DOHH2 (cell line): ENCODE results near the gene STT3B.

ENCODE experiments used
- H3F3A ChIP-seq: fragments of 200-600 bp; sonication (generic), shearing (Covaris generic); 2 replicates; pipeline ENCODE4 v1.6.0; 2016; ENCODE audit warnings: antibody characterized with exemption, mild to moderate bottlenecking; ENCODE audit not compliant: control insufficient read depth, insufficient read depth
- H3K27ac ChIP-seq: fragments of 200-600 bp; sonication (generic); 2 replicates; pipeline ENCODE4 v1.5.1; 2014; ENCODE audit warnings: low read depth, mild to moderate bottlenecking, low read length, moderate library complexity
- H3K27me3 ChIP-seq: fragments of 200-600 bp; sonication (generic); 2 replicates; pipeline ENCODE4 v1.6.1; 2014; ENCODE audit warnings: mild to moderate bottlenecking, low read length, mixed read lengths; ENCODE audit not compliant: control insufficient read depth
- H3K36me3 ChIP-seq: fragments of 200-600 bp; sonication (generic); 2 replicates; pipeline ENCODE4 v1.6.1; 2014; ENCODE audit warnings: mild to moderate bottlenecking, low read length, moderate library complexity, mixed read lengths; ENCODE audit not compliant: control insufficient read depth
- H3K4me1 ChIP-seq: fragments of 200-600 bp; sonication (generic); 2 replicates; pipeline ENCODE4 v1.6.1; 2014; ENCODE audit warnings: mild to moderate bottlenecking, low read length, mixed read lengths; ENCODE audit not compliant: control insufficient read depth
- H3K4me2 ChIP-seq: fragments of 200-600 bp; sonication (generic); 2 replicates; pipeline ENCODE4 v1.6.0; 2014; ENCODE audit warnings: mild to moderate bottlenecking, low read length, moderate library complexity
- H3K4me3 ChIP-seq: fragments of 200-600 bp; sonication (generic); 2 replicates; pipeline ENCODE4 v1.5.1; 2014; ENCODE audit warnings: mild to moderate bottlenecking, low read length, mixed read lengths
- H3K79me2 ChIP-seq: fragments of 200-600 bp; sonication (generic); 2 replicates; pipeline ENCODE4 v1.6.1; 2014; ENCODE audit warnings: mild to moderate bottlenecking, low read length, mixed read lengths; ENCODE audit not compliant: control insufficient read depth
- H3K9me2 ChIP-seq: fragments of 200-600 bp; sonication (generic); replicated peaks from 2 replicates; pipeline ENCODE4 v1.6.1; 2014; ENCODE audit warnings: mild to moderate bottlenecking, low read length, mixed read lengths; ENCODE audit not compliant: control insufficient read depth
- H3K9me3 ChIP-seq: fragments of 200-600 bp; sonication (generic); 2 replicates; pipeline ENCODE4 v1.6.1; 2014; ENCODE audit warnings: antibody characterized with exemption, low read length, mixed read lengths; ENCODE audit not compliant: control insufficient read depth, insufficient read depth
- H4K20me1 ChIP-seq: fragments of 200-600 bp; sonication (generic); 2 replicates; pipeline ENCODE4 v1.6.0; 2014; ENCODE audit warnings: low read depth, mild to moderate bottlenecking, antibody characterized with exemption, low read length, moderate library complexity; ENCODE audit not compliant: control insufficient read depth, insufficient read depth
- CTCF ChIP-seq: fragments of 200-600 bp; sonication (generic); IDR thresholded peaks from one replicate; pipeline ENCODE4 v1.5.1; 2014; ENCODE audit warnings: antibody characterized with exemption, mild to moderate bottlenecking, low read depth, low read length; ENCODE audit not compliant: poor library complexity, severe bottlenecking
- EZH2phosphoT487 ChIP-seq: fragments of 200-600 bp; sonication (generic); IDR thresholded peaks from 2 replicates; pipeline ENCODE4 v1.6.1; 2017; ENCODE audit warnings: borderline replicate concordance, mild to moderate bottlenecking, antibody characterized with exemption, low read length, moderate library complexity, mixed read lengths

Gene STT3B

DNA sequence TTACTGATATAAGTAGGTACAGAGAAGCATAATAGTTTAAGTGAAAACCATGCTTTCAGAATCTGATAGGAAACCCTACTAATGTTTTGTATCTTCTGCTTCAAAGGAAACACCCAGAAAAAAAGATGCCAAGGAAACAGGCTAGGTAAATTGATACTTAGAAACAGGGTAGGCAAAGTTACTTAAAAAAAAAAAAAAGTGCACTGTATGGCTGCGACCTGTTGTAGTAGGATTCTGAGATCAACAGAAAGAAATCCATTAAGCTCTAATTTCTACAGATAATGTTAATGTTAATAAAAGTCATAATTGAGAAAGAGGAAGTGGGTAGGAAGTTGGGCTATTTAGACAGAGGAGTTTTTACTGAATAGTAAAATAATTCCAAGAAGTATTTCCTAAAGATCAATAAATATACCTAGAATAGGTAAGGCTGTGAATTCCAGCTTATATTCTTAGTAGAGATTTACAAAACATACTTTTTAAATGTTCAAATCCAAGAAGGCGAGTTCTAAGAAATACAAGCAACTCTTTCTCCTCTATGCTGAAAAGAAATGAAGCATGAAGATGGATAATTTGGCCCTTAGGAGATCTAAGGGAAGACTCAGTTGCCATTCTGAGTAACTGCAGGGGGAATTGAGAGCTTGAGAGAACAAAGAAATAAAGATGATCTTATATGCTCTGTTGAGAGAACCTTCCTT is 24.1 kb upstream of the STT3B start:
- Histone ChIP-seq H3K9me2 (no peaks in the 10 kb centered on the region; the same call in 1 of the 2 replicates), H3K4me3 (no peak overlapping the region), H3K4me1 (peaks cover 4% of the 10 kb centered on the region; the same call in 1 of the 2 replicates), H3K4me2 (no peak overlapping the region), H3F3A (no peaks in the 10 kb centered on the region), H4K20me1 (no peaks in the 10 kb centered on the region), H3K36me3 (no peaks in the 10 kb centered on the region), H3K9me3 (no peaks in the 10 kb centered on the region), H3K27ac (no peak overlapping the region), H3K79me2 (no peaks in the 10 kb centered on the region), H3K27me3 (peaks cover 45% of the 10 kb centered on the region)
- TF ChIP-seq EZH2phosphoT487: no peak
- TF ChIP-seq CTCF: no peak

- H3K27ac ChIP-seq: no peak overlapping the region
- H3K36me3 ChIP-seq: no peaks in the 10 kb centered on the region
- no peaks in the 10 kb centered on the region for H3F3A ChIP-seq
- no peak overlapping the region for H3K4me3 ChIP-seq
- peaks cover 4% of the 10 kb centered on the region; the same call in 1 of the 2 replicates for H3K4me1 ChIP-seq
- peaks cover 45% of the 10 kb centered on the region for H3K27me3 ChIP-seq
- no peaks in the 10 kb centered on the region for H3K9me3 ChIP-seq
- no peak overlapping the region for H3K4me2 ChIP-seq
- H3K9me2 ChIP-seq: no peaks in the 10 kb centered on the region; the same call in 1 of the 2 replicates
- H3K79me2 ChIP-seq: no peaks in the 10 kb centered on the region
- H4K20me1 ChIP-seq: no peaks in the 10 kb centered on the region
- TF ChIP-seq CTCF (no peak), EZH2phosphoT487 (no peak)
Measured at GRCh38 chr3:31509147-31509728, 23.5 kb upstream of the STT3B start.

DNA sequence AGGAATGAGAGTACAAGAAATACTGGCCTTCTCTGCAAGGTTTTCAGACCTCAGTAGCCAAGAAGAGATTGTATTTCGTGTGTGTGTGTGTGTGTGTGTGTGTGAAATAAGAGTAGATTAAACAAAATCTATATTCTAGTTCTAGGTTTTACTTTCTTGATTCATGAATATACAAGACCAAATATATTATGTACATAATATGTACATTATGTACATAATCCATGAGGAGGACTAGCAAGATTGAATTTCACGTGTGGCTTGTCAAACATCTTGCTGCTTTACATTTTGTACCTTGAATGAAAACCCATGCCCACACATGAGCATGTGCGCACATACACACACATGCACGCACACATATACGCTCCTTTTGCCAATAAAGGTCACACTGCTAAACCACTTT is 18.2 kb upstream of the STT3B start:
- H3K27me3 ChIP-seq: peaks cover 14% of the 10 kb centered on the region
- H3F3A ChIP-seq: no peaks in the 10 kb centered on the region
- no peaks in the 10 kb centered on the region for H3K4me1 ChIP-seq
- H3K79me2 ChIP-seq: no peaks in the 10 kb centered on the region
- TF ChIP-seq EZH2phosphoT487: no peak
- TF ChIP-seq CTCF: no peak
- no peak overlapping the region for H3K4me3 ChIP-seq
- no peak overlapping the region for H3K27ac ChIP-seq
- no peaks in the 10 kb centered on the region; the same call in 1 of the 2 replicates for H3K9me2 ChIP-seq
- no peak overlapping the region for H3K4me2 ChIP-seq
- no peaks in the 10 kb centered on the region for H3K36me3 ChIP-seq
- no peaks in the 10 kb centered on the region for H3K9me3 ChIP-seq
- H4K20me1 ChIP-seq: no peaks in the 10 kb centered on the region
